Keratinocyte (primary cell): Measurements from ENCODE around the gene CRTC1. TPM values are rescaled to one million over a fixed set of nuclear protein-coding genes. Genes with fewer than 3 reads are reported as not detected.

Experiments used
- DNase-seq: peaks from one replicate; pipeline ENCODE4 v3.0.0-alpha.2; 2011; ENCODE audit warnings: low read depth, missing footprints, low spot score
- FAIRE-seq: peaks from 2 replicates; lab custom pipeline; 2011; peaks lifted over from hg19 to GRCh38; lab: Jason Lieb, UNC
- H2AFZ ChIP-seq: 2 replicates; pipeline ENCODE4 v1.6.0; 2012; ENCODE audit warnings: low read length, control low read depth, inconsistent platforms; ENCODE audit not compliant: control insufficient read depth
- H3K27ac ChIP-seq: 2 replicates; pipeline ENCODE4 v1.5.1; 2011; ENCODE audit warnings: low read length; ENCODE audit not compliant: control insufficient read depth, insufficient read depth
- H3K27me3 ChIP-seq: 3 replicates; pipeline ENCODE4 v1.6.0; 2011; ENCODE audit warnings: low read length; ENCODE audit not compliant: control insufficient read depth, insufficient read depth; ENCODE audit errors: extremely low read depth
- H3K36me3 ChIP-seq, 2 experiments: 2 replicates in 1 of 2; 3 replicates in 1 of 2; pipeline ENCODE4 v1.5.1; 2011; ENCODE audit warnings: low read length in 2 of 2, mild to moderate bottlenecking in 1 of 2; ENCODE audit not compliant: control insufficient read depth in 2 of 2, insufficient read depth in 2 of 2; ENCODE audit errors: extremely low read depth in 1 of 2
- H3K4me1 ChIP-seq: 3 replicates; pipeline ENCODE4 v1.5.1; 2011; ENCODE audit warnings: low read length; ENCODE audit not compliant: control insufficient read depth, insufficient read depth; ENCODE audit errors: extremely low read depth
- H3K4me2 ChIP-seq: 3 replicates; pipeline ENCODE4 v1.6.0; 2011; ENCODE audit warnings: low read depth, low read length; ENCODE audit not compliant: control insufficient read depth, insufficient read depth; ENCODE audit errors: extremely low read depth
- H3K4me3 ChIP-seq, 3 experiments: fragments of 200-600 bp in 1 of 3; sonication (generic) in 1 of 3; 2 replicates in 2 of 3; 3 replicates in 1 of 3; pipeline ENCODE4 v1.5.1; 2011 to 2016; ENCODE audit warnings: low read length in 3 of 3, mild to moderate bottlenecking in 3 of 3, control low read depth in 2 of 3, inconsistent platforms in 1 of 3, low read depth in 1 of 3, mixed read lengths in 1 of 3, mixed run types in 1 of 3, moderate library complexity in 1 of 3; ENCODE audit not compliant: control insufficient read depth in 2 of 3, insufficient read depth in 2 of 3; ENCODE audit errors: extremely low read depth in 1 of 3
- H3K79me2 ChIP-seq: 2 replicates; pipeline ENCODE4 v1.6.0; 2012; ENCODE audit warnings: low read length; ENCODE audit not compliant: control insufficient read depth, insufficient read depth
- H3K9ac ChIP-seq: 3 replicates; pipeline ENCODE4 v1.6.0; 2011; ENCODE audit warnings: low read length; ENCODE audit not compliant: control insufficient read depth, insufficient read depth; ENCODE audit errors: extremely low read depth
- H3K9me1 ChIP-seq: 3 replicates; pipeline ENCODE4 v1.6.0; 2011; ENCODE audit warnings: low read length; ENCODE audit not compliant: control insufficient read depth, insufficient read depth; ENCODE audit errors: extremely low read depth
- H3K9me3 ChIP-seq: 2 replicates; pipeline ENCODE4 v1.5.1; 2012; ENCODE audit warnings: low read depth, low read length; ENCODE audit not compliant: control insufficient read depth
- H4K20me1 ChIP-seq: 3 replicates; pipeline ENCODE4 v1.6.0; 2011; ENCODE audit warnings: low read length; ENCODE audit not compliant: control insufficient read depth, insufficient read depth; ENCODE audit errors: extremely low read depth
- EZH2 ChIP-seq: IDR thresholded peaks from one replicate; pipeline ENCODE4 v1.6.1; 2012; ENCODE audit warnings: inconsistent platforms, mild to moderate bottlenecking, low read length, moderate library complexity
- dilution Hi-C: fragments of 300-500 bp; cut with MboI; formaldehyde crosslinking; loops from one replicate; pipeline ENCODE4 v1.7.0; 2020; ENCODE audit warnings: low sequenced_read_pairs; ENCODE audit not compliant: extremely low pct_ligation_motif_present
- polyA plus RNA-seq, 5 experiments: library from polyadenylated mRNA; depleted of rRNA in 3 of 5; stranded (reverse) in 3 of 5; stranded (forward) in 1 of 5; unstranded in 1 of 5; fragments of >200 nt; gene quantifications; 1 replicate in 1 of 5; 2 replicates in 3 of 5; 3 replicates in 1 of 5; pipeline versions ENCODE4 v1.2.1 to v1.2.3, GENCODE V29; 2011 to 2012; ENCODE audit warnings: missing spikeins in 2 of 5, low read depth in 1 of 5, low replicate concordance in 1 of 5
- TF ChIP-seq, protein P1 (sequence below), 3 experiments: IDR thresholded peaks in 1 of 3; conservative IDR thresholded peaks in 1 of 3; optimal IDR thresholded peaks in 1 of 3; 2 replicates in 2 of 3; 3 replicates in 1 of 3; pipeline versions ENCODE3 to v1.5.1; 2011; ENCODE audit warnings: low read length in 3 of 3, mild to moderate bottlenecking in 3 of 3, moderate library complexity in 2 of 3, control low read depth in 1 of 3, inconsistent platforms in 1 of 3; ENCODE audit not compliant: insufficient read depth in 2 of 3; ENCODE audit errors: extremely low read depth in 1 of 3

The CRTC1 gene
- polyA plus RNA-seq, 1 donor (not counting 4 experiments of a cell fraction or from before 2014, with no cell fraction given), result 0.54 TPM

DNA sequence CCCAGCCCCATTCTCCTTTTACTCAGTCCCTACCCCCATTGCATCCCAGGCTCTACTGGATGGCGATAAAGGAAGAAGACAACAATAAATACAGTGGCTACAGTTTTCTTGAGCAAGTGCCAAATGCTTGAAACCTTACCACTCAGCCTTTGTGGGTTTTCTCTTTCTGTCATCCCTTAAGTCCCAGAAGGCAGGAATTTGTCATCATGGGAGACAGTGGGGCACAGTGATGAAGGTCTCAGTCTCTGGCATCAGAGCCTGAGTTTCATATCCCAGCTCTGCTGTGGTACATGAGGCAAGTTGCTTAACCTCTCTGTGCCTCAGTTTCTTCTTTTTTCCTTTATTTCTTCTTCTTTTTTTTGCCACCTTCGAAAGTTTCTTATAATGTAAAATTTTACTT, 112.8 kb downstream of the CRTC1 start:
- H3K27ac ChIP-seq, result no peak overlapping the region

DNA sequence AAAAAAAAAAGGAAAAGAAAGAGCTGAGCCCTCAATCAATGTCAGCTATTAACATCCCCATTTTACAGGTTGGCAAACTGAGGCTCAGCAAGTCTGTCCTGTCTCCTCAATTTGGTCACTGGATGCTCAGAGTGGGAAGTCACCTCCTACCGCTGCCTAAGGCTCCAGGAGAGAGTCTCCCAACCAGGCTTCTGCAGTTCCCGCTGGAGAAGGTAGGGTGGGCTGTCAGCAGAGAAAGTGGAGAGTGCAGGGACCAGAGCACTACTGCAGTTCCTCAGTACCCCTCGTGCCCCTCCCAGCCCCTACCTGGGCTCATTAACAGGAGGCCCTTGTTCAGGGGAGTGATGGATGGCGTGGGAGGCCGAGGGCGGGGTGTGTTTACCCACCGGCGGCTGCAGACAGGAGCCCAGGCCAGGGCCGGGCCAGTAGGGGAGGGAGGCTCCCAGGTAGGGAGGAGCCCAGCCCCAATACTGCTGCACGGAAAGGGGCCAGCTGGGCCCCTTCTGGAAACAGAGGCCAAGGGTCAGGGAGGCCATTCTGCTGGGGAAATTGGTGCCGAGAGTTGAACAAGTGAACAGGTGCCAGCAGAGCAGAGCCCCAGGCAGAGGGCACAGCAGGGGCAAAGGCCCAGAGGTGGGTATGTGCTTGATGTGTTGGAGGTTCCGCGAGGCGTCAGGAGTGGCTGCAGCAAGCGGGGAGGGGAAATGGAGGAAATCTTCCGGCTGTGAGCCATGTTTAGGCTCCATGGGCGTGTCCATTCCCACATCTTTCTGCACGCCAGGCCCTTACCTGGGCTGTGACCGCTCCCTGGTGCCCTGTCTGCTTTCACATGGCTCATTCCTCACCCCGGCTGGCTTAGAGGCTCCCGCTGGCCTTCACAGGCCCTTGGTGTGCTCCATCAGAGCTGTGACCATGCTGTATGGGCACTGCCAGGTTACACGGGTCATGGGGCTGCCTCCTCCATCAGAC, 115.2 kb downstream of the CRTC1 start:
- H3K9me1 ChIP-seq, result no peaks in the 10 kb centered on the region
- no peaks in the 10 kb centered on the region for H4K20me1 ChIP-seq
- H3K4me3 ChIP-seq, result no peak overlapping the region
- no peaks in the 10 kb centered on the region for H3K36me3 ChIP-seq
- DNase-seq, result no peak
- no peak overlapping the region for H3K4me2 ChIP-seq
- no peak for FAIRE-seq
- peaks cover 31% of the 10 kb centered on the region for H3K27me3 ChIP-seq
- no peaks in the 10 kb centered on the region for H3K9me3 ChIP-seq
- no peak overlapping the region for H3K27ac ChIP-seq
- H3K79me2 ChIP-seq, result no peaks in the 10 kb centered on the region
- dilution Hi-C loops, result no loop called here
- H2AFZ ChIP-seq, result no peak overlapping the region
- no peak overlapping the region for H3K9ac ChIP-seq
- no peaks in the 10 kb centered on the region for H3K4me1 ChIP-seq
- TF ChIP-seq, protein P1, sequence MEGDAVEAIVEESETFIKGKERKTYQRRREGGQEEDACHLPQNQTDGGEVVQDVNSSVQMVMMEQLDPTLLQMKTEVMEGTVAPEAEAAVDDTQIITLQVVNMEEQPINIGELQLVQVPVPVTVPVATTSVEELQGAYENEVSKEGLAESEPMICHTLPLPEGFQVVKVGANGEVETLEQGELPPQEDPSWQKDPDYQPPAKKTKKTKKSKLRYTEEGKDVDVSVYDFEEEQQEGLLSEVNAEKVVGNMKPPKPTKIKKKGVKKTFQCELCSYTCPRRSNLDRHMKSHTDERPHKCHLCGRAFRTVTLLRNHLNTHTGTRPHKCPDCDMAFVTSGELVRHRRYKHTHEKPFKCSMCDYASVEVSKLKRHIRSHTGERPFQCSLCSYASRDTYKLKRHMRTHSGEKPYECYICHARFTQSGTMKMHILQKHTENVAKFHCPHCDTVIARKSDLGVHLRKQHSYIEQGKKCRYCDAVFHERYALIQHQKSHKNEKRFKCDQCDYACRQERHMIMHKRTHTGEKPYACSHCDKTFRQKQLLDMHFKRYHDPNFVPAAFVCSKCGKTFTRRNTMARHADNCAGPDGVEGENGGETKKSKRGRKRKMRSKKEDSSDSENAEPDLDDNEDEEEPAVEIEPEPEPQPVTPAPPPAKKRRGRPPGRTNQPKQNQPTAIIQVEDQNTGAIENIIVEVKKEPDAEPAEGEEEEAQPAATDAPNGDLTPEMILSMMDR (optimal IDR thresholded peaks at IDR 0.05 in 1 of 3, IDR thresholded peaks at IDR 0.05 in 1 of 3, conservative IDR thresholded peaks at IDR 0.05 in 1 of 3; ENCODE audit: extremely low read depth in 1 of 3, insufficient read depth in 2 of 3, low read length in 3 of 3), result no peak
- no peak for TF ChIP-seq EZH2

More for the DNA sequence above, 112.8 kb downstream of the CRTC1 start:
- Histone ChIP-seq H3K9me3 (no peaks in the 10 kb centered on the region), H3K4me3 (no peak overlapping the region), H3K79me2 (no peaks in the 10 kb centered on the region), H3K27me3 (peaks cover 50% of the 10 kb centered on the region), H4K20me1 (no peaks in the 10 kb centered on the region), H3K9ac (no peak overlapping the region), H3K4me1 (no peaks in the 10 kb centered on the region), H3K4me2 (no peak overlapping the region), H3K36me3 (no peaks in the 10 kb centered on the region), H2AFZ (no peak overlapping the region), H3K9me1 (no peaks in the 10 kb centered on the region)
- dilution Hi-C loops, result no loop called here
- no peak for DNase-seq
- no peak for TF ChIP-seq EZH2
- TF ChIP-seq, protein P1 (optimal IDR thresholded peaks at IDR 0.05 in 1 of 3, IDR thresholded peaks at IDR 0.05 in 1 of 3, conservative IDR thresholded peaks at IDR 0.05 in 1 of 3; ENCODE audit: extremely low read depth in 1 of 3, insufficient read depth in 2 of 3, low read length in 3 of 3), result no peak
- no peak for FAIRE-seq
